ENCODE data around the gene RPS26.
"Not testable (repeated sequence)": the region's sequence is repeated elsewhere in the genome, so short reads cannot be mapped to it uniquely, and the experiment has no call there.

Gene RPS26

DNA sequence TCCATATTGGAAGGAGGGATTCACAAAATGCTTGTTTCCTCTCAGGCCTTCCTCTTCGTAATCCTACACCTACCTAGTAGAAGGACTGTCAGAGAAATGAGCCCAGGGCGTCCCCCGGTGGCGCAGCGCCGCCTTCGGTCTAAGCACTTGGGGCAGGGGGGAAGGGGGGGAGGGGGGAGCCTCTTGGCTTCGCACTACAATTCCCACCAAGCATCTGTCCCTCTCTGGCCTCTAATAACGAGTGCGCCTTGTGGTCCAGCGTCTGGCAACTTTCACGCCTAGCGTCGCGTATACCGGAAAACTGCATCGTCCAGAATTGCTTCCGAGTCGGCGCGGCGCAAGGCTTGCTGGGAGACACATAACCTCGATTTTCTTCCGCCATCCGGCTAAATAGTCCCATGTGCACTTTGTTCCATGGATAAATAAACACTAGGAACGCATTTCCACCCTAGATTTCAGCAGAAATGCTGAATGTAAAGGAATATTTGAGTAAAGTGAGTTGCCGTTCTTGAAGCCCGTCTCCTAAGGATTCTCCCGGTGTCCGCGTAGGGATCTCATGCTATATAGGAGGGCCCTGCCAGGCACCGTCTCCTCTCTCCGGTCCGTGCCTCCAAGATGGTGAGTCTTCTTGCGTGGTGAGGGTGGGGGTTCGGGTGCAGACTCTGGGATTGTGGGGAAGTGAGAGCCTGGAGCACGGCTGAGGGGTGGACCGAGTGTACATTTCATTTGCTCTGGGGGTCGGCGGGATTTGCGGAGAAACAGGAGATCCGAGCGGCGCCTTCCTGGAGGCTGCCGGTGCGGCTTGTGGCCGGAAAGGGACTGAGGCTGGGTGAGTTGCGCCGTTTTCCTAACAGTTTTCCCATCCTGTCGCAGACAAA, at the start of gene RPS26:
Gene RPS26, plus strand, starts transcription at position 367 of the 878 bp plus-strand sequence. Its CDS starts 249 bp downstream, at position 616.
- peak; percentile 95 to 98 (median 97) for DNase-seq

GRCh38 chr12:55993230-55993853, 48.4 kb upstream of the RPS26 start:
- no peak for DNase-seq

- no peak for DNase-seq
Observed at GRCh38 chr12:55995366-55995765, 46.4 kb upstream of the RPS26 start.

DNA sequence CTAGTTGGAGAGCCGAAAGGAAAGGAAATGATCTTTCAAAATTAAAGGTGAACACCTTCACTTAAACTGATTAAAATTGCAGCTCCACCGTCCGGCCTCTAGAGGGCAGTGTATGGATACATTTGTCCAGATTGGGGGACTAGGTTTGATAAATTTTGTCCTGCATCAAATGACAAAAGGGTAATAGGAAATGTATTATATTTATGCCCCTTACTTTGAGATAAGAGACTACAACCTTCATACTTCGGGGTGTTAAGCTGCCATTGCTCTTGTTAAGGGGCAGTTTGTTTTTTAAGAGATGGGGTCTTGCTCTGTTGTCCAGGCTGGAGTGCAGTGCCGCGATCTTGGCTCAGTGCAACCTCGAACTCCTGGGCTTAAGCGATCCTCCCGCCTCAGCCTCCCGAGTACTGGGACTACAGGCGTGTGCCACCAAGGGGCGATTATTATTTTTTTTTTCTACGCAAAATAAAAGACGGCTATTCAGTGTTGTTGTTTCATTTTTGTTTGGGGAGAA, 45.5 kb upstream of the RPS26 start:
- peak; percentile 66 to 80 (median 72) for DNase-seq

GRCh38 chr12:55996715-55997534, 44.8 kb upstream of the RPS26 start, which contains the start of gene SUOX:
Gene SUOX, plus strand, starts transcription at chr12:55997276. Its CDS starts 4,946 bp downstream, at chr12:56002222.
- DNase-seq, result peak; percentile 96 to 97 (median 96)

DNA sequence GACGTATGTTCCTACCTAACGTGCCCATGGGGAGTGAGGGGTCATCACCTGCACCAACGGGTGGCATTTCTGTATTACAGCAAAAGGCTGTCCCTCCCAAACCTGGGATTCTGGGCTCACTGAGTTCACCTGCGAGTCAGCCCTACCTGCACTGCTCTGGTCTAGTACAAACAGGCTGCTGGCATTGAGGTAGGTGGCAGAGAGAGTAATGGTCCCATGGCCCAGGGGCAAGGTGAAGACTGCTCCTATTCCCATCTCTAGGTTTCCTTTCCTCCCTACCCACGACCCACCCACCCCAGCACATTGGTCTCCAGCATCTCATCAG, 44.2 kb upstream of the RPS26 start:
- no peak for DNase-seq

GRCh38 chr12:55999522-55999921, 42.2 kb upstream of the RPS26 start:
- DNase-seq, result not testable (repeated sequence)

DNA sequence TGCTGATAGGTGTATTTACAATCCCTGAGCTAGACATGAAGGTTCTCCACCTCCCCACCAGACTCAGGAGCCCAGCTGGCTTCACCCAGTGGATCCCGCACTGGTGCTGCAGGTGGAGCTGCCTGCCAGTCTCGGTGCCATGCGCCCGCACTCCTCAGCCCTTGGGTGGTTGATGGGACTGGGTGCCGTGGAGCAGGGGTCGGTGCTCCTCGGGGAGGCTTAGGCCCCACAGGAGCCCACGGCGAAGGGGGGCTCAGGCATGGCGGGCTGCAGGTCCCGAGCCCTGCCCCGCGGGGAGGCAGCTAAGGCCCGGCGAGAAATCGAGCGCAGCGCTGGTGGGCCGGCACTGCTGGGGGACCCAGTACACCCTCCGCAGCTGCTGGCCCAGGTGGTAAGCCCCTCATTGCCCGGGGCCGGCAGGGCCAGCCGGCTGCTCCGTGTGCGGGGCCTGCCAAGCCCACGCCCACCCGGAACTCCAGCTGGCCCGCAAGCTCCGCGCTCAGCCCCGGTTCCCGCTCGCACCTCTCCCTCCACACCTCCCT, 41.6 kb upstream of the RPS26 start:
- DNase-seq, result not testable (repeated sequence)

GRCh38 chr12:56001487-56002100, 40.1 kb upstream of the RPS26 start:
- DNase-seq, result no peak

GRCh38 chr12:56003376-56003775, 38.3 kb upstream of the RPS26 start:
- peak; percentile 68 to 75 (median 70) for DNase-seq

- no peak for DNase-seq
Observed at GRCh38 chr12:56004211-56004610, 37.5 kb upstream of the RPS26 start.

- peak in 1 of 3 donors; percentile 40 for DNase-seq
Observed at GRCh38 chr12:56007564-56008559, 33.9 kb upstream of the RPS26 start.

GRCh38 chr12:56010111-56010570, 31.6 kb upstream of the RPS26 start:
- DNase-seq, result no peak

GRCh38 chr12:56011509-56012090, 30.1 kb upstream of the RPS26 start:
- DNase-seq, result no peak

GRCh38 chr12:56013482-56013881, 28.2 kb upstream of the RPS26 start:
- no peak for DNase-seq

GRCh38 chr12:56014205-56014604, 27.5 kb upstream of the RPS26 start:
- DNase-seq, result no peak

DNA sequence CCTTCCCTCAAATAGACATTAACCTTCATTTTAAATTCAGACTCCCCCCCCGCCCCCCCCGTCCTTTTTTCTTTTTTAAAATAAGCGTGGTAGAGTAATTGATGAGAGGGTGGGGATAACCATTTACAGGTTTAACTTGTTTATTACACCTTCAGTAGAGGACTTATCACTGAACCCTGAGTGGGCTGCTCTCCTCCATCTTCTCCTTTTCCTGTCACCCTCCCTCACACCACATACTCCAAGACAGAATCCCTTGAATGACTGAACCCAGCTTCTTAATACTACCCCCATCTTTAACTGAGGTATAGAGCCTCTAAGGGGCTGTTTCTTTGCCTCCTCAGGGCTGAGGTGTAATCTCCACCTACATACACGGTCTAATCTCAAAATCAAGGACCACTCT, 24.5 kb upstream of the RPS26 start:
- no peak for DNase-seq

- DNase-seq, result no peak
Observed at GRCh38 chr12:56018356-56018755, 23.4 kb upstream of the RPS26 start.

DNA sequence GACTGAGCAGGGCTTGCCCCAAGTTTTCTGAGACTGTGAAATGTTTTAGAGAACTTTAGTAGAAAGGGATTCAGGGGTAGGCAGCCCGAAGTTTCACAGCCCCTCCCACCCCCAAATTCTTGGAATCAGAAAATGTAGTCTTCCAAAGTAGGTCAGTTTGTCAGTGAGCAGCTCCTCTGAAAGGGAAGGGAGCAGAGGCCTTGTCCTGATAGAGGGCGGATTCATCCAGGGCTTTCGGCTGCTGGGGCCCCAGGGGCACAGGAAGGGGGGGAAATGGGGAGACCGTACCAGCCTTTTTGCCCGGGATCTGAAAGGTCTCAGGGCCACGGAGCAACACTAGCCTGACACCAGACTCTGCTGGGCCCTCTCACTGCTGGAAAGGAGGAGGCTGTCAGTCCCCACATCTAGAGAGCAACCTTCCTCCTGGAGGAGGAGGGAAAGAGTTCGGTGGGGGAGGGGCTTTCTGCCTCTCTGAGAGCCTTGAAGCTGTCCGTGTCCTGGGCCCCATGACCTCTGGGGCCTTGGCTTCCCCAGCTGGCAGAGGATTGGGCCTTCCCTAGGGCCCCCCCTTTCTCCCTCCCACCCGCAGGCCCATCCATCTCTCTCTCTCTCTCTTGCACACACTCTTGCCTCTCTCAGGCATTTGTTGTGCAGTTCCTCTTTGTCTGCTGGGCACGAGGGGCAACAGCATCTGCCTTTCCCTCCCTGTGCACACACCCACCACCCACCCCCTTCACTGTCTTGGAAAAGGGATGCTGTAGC, 21.1 kb upstream of the RPS26 start, which contains the start of gene IKZF4:
Gene IKZF4, plus strand, starts transcription at position 621 of the 762 bp plus-strand sequence. CDS start 451 bp downstream, outside the sequence.
- DNase-seq, result peak; percentile 36 to 46 (median 37)
